Stomach (tissue), 19 donors: ENCODE measurements around the gene HSF2. TPM values are rescaled to one million over a fixed set of nuclear protein-coding genes. Genes with fewer than 3 reads are reported as not detected.

Source experiments
- DNase-seq, 2 donors: peaks; one replicate each; pipeline versions ENCODE4 v3.0.0 to v3.0.0-alpha.2; 2013 to 2019
- H3K27ac ChIP-seq, 5 donors: fragments of 200-600 bp in 4 of 5; sonication (generic) in 4 of 5; one replicate each; pipeline ENCODE4 v1.5.1; 2013 to 2019; ENCODE audit warnings: mild to moderate bottlenecking in 1 of 5, moderate library complexity in 1 of 5
- H3K27me3 ChIP-seq, 3 donors: fragments of 200-600 bp; sonication (generic); one replicate each; pipeline ENCODE4 v1.5.1; 2017 to 2019; ENCODE audit warnings: mixed run types in 1 of 3
- H3K36me3 ChIP-seq, 4 donors: fragments of 200-600 bp; sonication (generic); 1 replicate in 3 of 4; 2 replicates in 1 of 4; pipeline ENCODE4 v1.5.1; 2016 to 2019
- H3K4me1 ChIP-seq, 4 donors: fragments of 200-600 bp; sonication (generic); one replicate each; pipeline ENCODE4 v1.5.1; 2016 to 2019
- H3K4me3 ChIP-seq, 4 donors: fragments of 200-600 bp; sonication (generic) in 3 of 4; one replicate each; pipeline ENCODE4 v1.5.1; 2016 to 2019; ENCODE audit warnings: mild to moderate bottlenecking in 1 of 4
- H3K9me3 ChIP-seq, 4 donors: fragments of 200-600 bp; sonication (generic); one replicate each; pipeline ENCODE4 v1.5.1; 2016 to 2019
- CTCF ChIP-seq, 7 experiments: fragments of 450-650 bp in 4 of 7; fragments of 200-600 bp in 3 of 7; sonication (generic) in 3 of 7; IDR thresholded peaks; one replicate each; pipeline ENCODE4 v1.5.1; 2016 to 2019; ENCODE audit warnings: antibody characterized with exemption in 7 of 7, control low read depth in 2 of 7, mild to moderate bottlenecking in 1 of 7
- EP300 ChIP-seq: sonication (generic); formaldehyde crosslinking; IDR thresholded peaks from one replicate; pipeline ENCODE4 v1.6.1; 2017; ENCODE audit warnings: antibody characterized with exemption
- POLR2A ChIP-seq, 4 donors: fragments of 450-650 bp; IDR thresholded peaks; one replicate each; pipeline ENCODE4 v1.6.1; 2016; ENCODE audit warnings: antibody characterized with exemption in 4 of 4, control low read depth in 2 of 4, mild to moderate bottlenecking in 1 of 4, moderate library complexity in 1 of 4
- POLR2AphosphoS5 ChIP-seq, 3 donors: sonication (generic); formaldehyde crosslinking; IDR thresholded peaks; one replicate each; pipeline ENCODE4 v1.6.1; 2016; ENCODE audit warnings: antibody characterized with exemption in 3 of 3
- whole genome bisulfite sequencing, 5 donors: extraction: QIAGEN DNeasy Blood & Tissue Kit in 3 of 5; methylation state at CpG; one replicate each; pipeline versions ENCODE4 v1.1.5 to v1.1.7; 2013 to 2018; 5-methylcytosine and 5-hydroxymethylcytosine counted together
- intact Hi-C: fragments of 100-400 bp; cut with DNase I; formaldehyde crosslinking; loops from one replicate; pipeline ENCODE4 v1.15.1; 2023; ENCODE audit warnings: low total_unique reads
- long read RNA-seq, 10 donors: transcript quantifications; one replicate each; lab custom pipeline, GENCODE V29; 2026
- polyA plus RNA-seq, 3 donors: library from polyadenylated mRNA; stranded (reverse); fragments of 200-250 nt; gene quantifications; one replicate each; pipeline ENCODE4 v1.2.3, GENCODE V29; 2013
- total RNA-seq, 5 donors: library from RNA; depleted of rRNA; stranded (reverse); fragments of >200 nt; gene quantifications; one replicate each; pipeline versions ENCODE4 v1.1.0 to v1.2.3, GENCODE V29; 2014 to 2016
- donor health status: healthy with polysubstance abuse.
- donor health status: Bipolar disorder and iron deficiency.
- donor health status: healthy.

The HSF2 gene
- total RNA-seq (10 to 100 TPM in 4 of 5 donors, 1 to 10 TPM in 1; 3.2 to 45.1 (median 20.4) TPM), polyA plus RNA-seq (1 to 10 TPM; 5.6 to 8.9 (median 7.8) TPM)
- long read RNA-seq, donor 1, result 0 reads
- long read RNA-seq, donor 2, transcript HSF2-202 (12 exons, 2,643 nt), result major isoform, 5 of 13 reads
- long read RNA-seq, donor 2, partial matches to known transcripts, result 5 of 13 reads
- long read RNA-seq, donor 2, other reads (novel, unspliced or antisense), result 0 of 13 reads
- long read RNA-seq, donor 3, partial matches to known transcripts, result 0 of 1 reads
- long read RNA-seq, donor 3, other reads (novel, unspliced or antisense), result 0 of 1 reads
- long read RNA-seq, donor 4, result 0 reads
- long read RNA-seq, donor 5, partial matches to known transcripts, result 7 of 9 reads
- long read RNA-seq, donor 5, other reads (novel, unspliced or antisense), result 0 of 9 reads
- long read RNA-seq, donor 6, transcript HSF2-202 (12 exons, 2,643 nt), result major isoform, 8 of 10 reads
- long read RNA-seq, donor 6, partial matches to known transcripts, result 0 of 10 reads
- long read RNA-seq, donor 6, other reads (novel, unspliced or antisense), result 0 of 10 reads
- long read RNA-seq, donor 7, transcript HSF2-202 (12 exons, 2,643 nt), result major isoform, 5 of 17 reads
- long read RNA-seq, donor 7, partial matches to known transcripts, result 9 of 17 reads
- long read RNA-seq, donor 7, other reads (novel, unspliced or antisense), result 0 of 17 reads
- long read RNA-seq, donor 8, partial matches to known transcripts, result 0 of 5 reads
- long read RNA-seq, donor 8, other reads (novel, unspliced or antisense), result 0 of 5 reads
- long read RNA-seq, donor 9, partial matches to known transcripts, result 274 of 278 reads
- long read RNA-seq, donor 9, other reads (novel, unspliced or antisense), result 0 of 278 reads
- long read RNA-seq, donor 10, transcript HSF2-202 (12 exons, 2,643 nt), result major isoform, 5 of 6 reads
- long read RNA-seq, donor 10, partial matches to known transcripts, result 0 of 6 reads
- long read RNA-seq, donor 10, other reads (novel, unspliced or antisense), result 0 of 6 reads

GRCh38 chr6:122399348-122400120 lies at the start of gene HSF2:
HSF2 (plus strand) TSS chr6:122399652; CDS start chr6:122399738, 86 bp downstream.
- Histone ChIP-seq H3K4me3 (peak within 1 kb of the TSS; percentile 81 to 98 (median 93)), H3K27ac (peak within 1 kb of the TSS; percentile 84 to 93 (median 90)), H3K27me3 (no peaks in the 10 kb centered on the region), H3K4me1 (peaks cover 12 to 38% (median 21%) of the 10 kb centered on the region in 4 donors), H3K36me3 (no peaks in the 10 kb centered on the region), H3K9me3 (no peaks in the 10 kb centered on the region)
- WGBS, 5 donors, result 0 to 1% (median 1%) methylated on average over 29 to 82 of the region's 82 CpGs
- intact Hi-C loops, result loop anchor here (10.0 kb wide), 1 partner anchor 75 kb away; the partner anchor contains the start of gene SERINC1
- TF ChIP-seq CTCF (IDR thresholded peaks at IDR 0.05) (peak in 3 of 7 experiments; percentile 21 to 51 (median 23)), POLR2AphosphoS5 (IDR thresholded peaks at IDR 0.05) (peak; percentile 19 to 58 (median 45)), EP300 (no peak)
- DNase-seq, result peak; percentile 96 to 99

- Histone ChIP-seq H3K27me3 (no peaks in the 10 kb centered on the region), H3K27ac (no peak overlapping the region), H3K4me1 (no peaks in the 10 kb centered on the region), H3K4me3 (no peak overlapping the region), H3K36me3 (no peaks in the 10 kb centered on the region), H3K9me3 (no peaks in the 10 kb centered on the region)
- intact Hi-C loops, result no loop called here
- no peak for TF ChIP-seq CTCF (IDR thresholded peaks at IDR 0.05)
- TF ChIP-seq EP300, result no peak
- TF ChIP-seq POLR2AphosphoS5 (IDR thresholded peaks at IDR 0.05), result no peak
- TF ChIP-seq POLR2A (IDR thresholded peaks at IDR 0.05), result no peak
- peak in 1 of 2 donors; percentile 15 for DNase-seq
These were observed 46.3 kb upstream of the HSF2 start for GRCh38 chr6:122352981-122353664.

GRCh38 chr6:122360809-122361208 lies 38.6 kb upstream of the HSF2 start:
- Histone ChIP-seq H3K27me3 (no peaks in the 10 kb centered on the region), H3K36me3 (no peaks in the 10 kb centered on the region), H3K4me3 (no peak overlapping the region), H3K27ac (no peak overlapping the region), H3K4me1 (no peaks in the 10 kb centered on the region), H3K9me3 (no peaks in the 10 kb centered on the region)
- intact Hi-C loops, result no loop called here
- DNase-seq, result no peak
- WGBS, 5 donors, result 76 to 85% (median 79%) methylated on average over 11 of the region's 11 CpGs
- TF ChIP-seq POLR2A (IDR thresholded peaks at IDR 0.05), result no peak
- no peak for TF ChIP-seq EP300
- no peak for TF ChIP-seq POLR2AphosphoS5 (IDR thresholded peaks at IDR 0.05)
- no peak for TF ChIP-seq CTCF (IDR thresholded peaks at IDR 0.05)
